Measurements from ENCODE around the gene ALAD.

GRCh38 chr9:113343732-113344231, 57.3 kb downstream of the ALAD start:
- no peak for TF ChIP-seq CTCF (IDR thresholded peaks at IDR 0.05; ENCODE audit: low read depth, low read length, missing input control)
- no peak for TF ChIP-seq YY1 (IDR thresholded peaks at IDR 0.05)
- TF ChIP-seq JUND (IDR thresholded peaks at IDR 0.05): no peak
- TF ChIP-seq, protein P1, sequence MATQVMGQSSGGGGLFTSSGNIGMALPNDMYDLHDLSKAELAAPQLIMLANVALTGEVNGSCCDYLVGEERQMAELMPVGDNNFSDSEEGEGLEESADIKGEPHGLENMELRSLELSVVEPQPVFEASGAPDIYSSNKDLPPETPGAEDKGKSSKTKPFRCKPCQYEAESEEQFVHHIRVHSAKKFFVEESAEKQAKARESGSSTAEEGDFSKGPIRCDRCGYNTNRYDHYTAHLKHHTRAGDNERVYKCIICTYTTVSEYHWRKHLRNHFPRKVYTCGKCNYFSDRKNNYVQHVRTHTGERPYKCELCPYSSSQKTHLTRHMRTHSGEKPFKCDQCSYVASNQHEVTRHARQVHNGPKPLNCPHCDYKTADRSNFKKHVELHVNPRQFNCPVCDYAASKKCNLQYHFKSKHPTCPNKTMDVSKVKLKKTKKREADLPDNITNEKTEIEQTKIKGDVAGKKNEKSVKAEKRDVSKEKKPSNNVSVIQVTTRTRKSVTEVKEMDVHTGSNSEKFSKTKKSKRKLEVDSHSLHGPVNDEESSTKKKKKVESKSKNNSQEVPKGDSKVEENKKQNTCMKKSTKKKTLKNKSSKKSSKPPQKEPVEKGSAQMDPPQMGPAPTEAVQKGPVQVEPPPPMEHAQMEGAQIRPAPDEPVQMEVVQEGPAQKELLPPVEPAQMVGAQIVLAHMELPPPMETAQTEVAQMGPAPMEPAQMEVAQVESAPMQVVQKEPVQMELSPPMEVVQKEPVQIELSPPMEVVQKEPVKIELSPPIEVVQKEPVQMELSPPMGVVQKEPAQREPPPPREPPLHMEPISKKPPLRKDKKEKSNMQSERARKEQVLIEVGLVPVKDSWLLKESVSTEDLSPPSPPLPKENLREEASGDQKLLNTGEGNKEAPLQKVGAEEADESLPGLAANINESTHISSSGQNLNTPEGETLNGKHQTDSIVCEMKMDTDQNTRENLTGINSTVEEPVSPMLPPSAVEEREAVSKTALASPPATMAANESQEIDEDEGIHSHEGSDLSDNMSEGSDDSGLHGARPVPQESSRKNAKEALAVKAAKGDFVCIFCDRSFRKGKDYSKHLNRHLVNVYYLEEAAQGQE (IDR thresholded peaks at IDR 0.05): no peak
- TF ChIP-seq RAD21 (IDR thresholded peaks at IDR 0.05): no peak
- no peak for TF ChIP-seq RXRA (IDR thresholded peaks at IDR 0.05)
- no peak for TF ChIP-seq MAX (IDR thresholded peaks at IDR 0.05)
- TF ChIP-seq HNF4G (IDR thresholded peaks at IDR 0.05): no peak
- peak; percentile 20 for TF ChIP-seq SP1 (IDR thresholded peaks at IDR 0.05)
- TF ChIP-seq GABPA (IDR thresholded peaks at IDR 0.05 in 1 of 2, conservative IDR thresholded peaks at IDR 0.05 in 1 of 2): no peak
- TF ChIP-seq, protein P2, sequence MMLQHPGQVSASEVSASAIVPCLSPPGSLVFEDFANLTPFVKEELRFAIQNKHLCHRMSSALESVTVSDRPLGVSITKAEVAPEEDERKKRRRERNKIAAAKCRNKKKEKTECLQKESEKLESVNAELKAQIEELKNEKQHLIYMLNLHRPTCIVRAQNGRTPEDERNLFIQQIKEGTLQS (IDR thresholded peaks at IDR 0.05): no peak
- TF ChIP-seq ZBTB33 (IDR thresholded peaks at IDR 0.05): no peak
- no peak for TF ChIP-seq TAF1 (conservative IDR thresholded peaks at IDR 0.05)
